Measurements from ENCODE around the gene PIP4K2C.

PIP4K2C gene

DNA sequence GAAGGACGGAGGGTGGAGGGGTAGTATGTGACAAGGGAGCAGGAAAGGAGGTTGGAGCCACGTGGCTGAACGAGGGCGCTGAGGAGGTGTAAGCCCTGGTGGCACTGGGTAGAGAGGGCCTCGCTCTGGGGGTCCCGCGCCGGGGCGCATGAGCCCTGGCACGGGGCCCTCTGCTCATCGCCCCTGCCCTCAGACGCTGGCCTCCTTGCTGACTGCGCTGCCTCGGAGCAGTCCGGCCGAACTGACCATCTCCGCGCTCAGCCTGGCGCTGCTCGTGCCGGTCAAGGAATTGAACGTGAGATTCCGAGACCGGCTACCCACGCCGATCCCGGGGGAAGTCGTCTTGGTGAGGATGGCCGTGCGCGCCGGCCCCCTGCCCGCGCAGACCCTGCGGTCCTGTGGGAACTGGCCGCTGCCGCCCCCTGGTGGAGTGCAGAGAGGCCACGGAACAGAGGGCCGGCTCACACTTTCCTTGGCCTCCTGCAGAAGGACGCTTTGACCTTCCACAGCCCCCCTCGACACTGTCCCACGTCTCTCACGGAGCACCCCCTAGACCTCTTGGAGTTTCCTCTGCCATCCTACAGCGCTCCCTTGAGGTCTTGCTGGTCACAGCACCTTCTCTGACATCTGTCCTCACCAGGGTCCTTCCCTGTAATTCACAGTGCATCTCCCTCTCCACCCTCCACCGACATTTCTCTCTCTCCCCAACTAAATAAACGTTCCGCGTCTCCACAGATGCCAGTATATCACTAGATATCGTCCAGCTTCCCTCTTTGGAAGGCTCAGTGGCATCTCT is 30.7 kb downstream of the PIP4K2C start:
- DNase-seq (ENCODE audit: low read depth), result no peak

DNA sequence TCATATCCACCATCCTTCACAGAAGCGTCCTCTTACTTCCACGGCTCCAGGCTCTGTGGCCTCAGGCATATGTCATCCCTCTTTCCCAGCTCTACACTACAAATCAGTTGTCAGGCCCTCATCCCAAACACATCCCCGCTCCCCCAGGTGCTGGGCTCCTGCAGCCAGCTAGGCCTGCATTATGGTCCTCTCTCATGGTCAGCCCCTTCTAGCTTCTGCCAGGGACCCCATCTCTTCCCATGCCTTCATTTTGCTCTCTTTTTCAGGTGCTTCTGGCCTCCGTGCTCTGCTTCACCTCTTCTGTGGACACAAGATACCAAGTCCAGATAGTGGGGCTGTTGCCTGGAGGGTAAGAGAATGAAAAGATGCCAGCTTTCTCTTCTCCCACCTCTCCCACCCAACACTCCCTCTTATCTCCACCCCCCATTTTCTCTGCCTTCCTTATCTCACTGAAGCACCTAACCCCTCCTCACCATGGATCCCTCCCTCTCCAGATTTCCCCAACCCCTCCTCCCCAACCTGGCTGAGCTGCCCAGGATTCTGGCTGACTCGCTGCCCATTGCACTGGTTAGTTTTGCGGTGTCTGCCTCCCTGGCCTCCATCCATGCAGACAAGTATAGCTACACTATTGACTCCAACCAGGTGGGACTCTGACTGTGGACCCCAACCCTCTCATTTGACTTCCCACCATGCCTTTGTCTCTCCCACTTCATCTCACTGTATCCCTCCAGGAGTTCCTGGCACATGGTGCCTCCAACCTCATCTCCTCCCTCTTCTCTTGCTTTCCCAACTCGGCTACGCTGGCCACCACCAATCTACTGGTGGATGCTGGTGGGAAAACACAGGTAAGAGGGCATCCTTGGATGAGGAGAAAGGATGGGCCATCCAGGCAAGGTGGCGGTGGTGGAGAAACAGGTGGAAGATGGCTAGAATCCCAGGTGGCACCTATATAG is 31.6 kb downstream of the PIP4K2C start:
- no peak for DNase-seq (ENCODE audit: low read depth)

DNA sequence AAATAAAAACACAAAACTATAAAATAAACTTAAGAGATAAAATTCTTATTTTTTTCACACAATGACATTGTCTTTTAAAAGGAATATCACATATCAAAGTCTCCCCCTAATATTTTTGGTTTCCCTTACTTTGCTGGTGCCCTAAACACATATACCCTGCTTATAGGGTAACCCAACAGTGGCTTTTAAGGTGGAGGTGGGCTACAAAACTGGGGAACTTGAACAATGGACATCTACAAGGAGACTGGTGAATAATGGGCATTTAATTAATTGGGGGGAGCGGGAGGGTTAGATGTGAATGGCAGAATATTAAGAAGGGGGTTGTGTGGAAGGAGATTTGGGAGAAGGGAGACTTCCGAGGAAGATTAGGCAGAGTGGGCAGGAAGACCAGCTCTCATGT is 32.4 kb downstream of the PIP4K2C start:
- DNase-seq (ENCODE audit: low read depth), result no peak

DNA sequence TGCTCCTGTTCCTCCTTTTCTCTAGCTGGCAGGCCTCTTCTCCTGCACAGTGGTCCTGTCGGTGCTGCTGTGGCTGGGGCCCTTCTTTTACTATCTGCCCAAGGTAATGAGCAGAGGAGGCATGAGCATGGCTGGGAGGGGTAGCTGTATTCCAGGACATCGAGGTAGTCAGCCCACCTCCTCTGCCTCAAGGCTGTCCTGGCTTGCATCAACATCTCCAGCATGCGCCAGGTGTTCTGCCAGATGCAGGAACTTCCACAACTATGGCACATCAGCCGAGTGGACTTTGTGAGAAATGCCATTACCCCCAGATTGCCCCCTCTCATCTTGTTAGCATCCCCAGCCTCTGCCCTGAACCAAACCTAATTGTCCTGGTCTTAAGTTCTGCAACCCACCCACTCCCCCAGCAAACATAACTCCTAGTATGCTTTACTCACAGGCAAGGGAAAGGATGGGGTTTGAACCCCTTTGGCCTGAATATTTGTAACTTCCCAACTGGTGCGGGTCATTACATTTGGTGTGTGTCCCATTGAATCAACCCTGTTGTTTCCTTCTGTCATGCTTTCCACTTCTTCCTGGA is 32.9 kb downstream of the PIP4K2C start:
- no peak for DNase-seq (ENCODE audit: low read depth)

DNA sequence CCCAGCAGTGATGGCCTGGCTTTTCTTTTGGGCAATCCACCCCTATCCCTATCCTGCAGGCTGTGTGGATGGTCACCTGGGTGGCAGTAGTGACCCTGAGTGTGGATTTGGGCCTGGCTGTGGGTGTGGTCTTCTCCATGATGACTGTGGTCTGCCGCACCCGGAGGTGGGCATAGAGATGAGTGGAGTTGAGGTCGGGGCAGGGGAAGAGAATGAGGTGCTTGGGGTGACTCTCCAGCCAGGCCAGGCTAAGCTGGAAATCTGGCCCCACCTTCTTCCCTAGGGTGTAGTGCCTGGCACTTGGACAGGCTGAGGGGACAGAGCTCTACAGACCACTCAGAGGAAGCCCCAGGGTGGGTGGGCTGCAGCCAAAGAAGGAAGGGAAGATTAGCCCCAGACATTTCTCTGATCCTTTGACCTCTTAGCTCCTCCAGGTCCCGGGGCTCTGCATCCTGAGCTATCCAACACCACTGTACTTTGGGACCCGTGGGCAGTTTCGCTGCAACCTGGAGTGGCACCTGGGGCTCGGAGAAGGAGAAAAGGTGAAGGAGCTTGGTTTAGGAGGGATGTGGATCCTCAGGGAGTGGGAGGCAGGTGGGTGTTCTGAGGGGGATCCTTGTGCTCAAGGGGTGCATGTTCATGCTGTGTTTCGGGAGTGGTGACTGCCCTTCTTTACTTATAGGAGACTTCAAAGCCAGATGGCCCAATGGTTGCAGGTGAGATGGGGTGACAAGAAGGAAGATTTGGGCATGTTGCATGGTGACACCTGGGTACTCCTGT is 33.6 kb downstream of the PIP4K2C start:
- no peak for DNase-seq (ENCODE audit: low read depth)

DNA sequence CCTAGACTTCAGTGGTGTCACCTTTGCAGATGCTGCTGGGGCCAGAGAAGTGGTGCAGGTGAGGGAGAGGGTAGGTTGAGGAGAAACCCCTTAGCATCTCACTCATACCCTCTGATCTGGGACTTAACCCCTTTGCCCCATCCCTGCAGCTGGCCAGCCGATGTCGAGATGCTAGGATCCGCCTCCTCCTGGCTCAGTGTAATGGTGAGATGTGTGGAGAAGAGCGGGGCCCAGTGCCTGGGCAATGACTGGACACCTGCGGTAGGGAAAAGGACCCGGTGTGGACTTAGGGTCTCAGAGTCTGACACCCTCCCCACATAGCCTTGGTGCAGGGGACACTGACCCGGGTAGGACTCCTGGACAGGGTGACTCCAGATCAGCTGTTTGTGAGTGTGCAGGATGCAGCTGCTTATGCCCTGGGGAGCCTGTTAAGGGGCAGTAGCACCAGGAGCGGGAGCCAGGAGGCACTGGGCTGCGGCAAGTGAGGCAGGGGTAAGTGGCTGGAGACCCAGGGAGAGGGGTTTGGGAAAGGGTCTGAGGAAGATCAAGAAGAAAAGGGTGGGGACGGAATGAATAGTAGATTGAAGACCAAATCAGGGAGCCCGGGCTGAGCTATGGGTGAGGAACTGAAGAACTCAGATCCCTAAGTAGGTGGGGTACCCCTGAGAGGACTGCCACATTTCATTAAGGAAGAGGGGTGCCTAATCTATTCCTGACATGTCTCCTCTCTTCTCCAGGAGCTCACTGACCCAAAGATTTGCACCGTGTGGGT is 34.5 kb downstream of the PIP4K2C start:
- DNase-seq (ENCODE audit: low read depth), result no peak

DNA sequence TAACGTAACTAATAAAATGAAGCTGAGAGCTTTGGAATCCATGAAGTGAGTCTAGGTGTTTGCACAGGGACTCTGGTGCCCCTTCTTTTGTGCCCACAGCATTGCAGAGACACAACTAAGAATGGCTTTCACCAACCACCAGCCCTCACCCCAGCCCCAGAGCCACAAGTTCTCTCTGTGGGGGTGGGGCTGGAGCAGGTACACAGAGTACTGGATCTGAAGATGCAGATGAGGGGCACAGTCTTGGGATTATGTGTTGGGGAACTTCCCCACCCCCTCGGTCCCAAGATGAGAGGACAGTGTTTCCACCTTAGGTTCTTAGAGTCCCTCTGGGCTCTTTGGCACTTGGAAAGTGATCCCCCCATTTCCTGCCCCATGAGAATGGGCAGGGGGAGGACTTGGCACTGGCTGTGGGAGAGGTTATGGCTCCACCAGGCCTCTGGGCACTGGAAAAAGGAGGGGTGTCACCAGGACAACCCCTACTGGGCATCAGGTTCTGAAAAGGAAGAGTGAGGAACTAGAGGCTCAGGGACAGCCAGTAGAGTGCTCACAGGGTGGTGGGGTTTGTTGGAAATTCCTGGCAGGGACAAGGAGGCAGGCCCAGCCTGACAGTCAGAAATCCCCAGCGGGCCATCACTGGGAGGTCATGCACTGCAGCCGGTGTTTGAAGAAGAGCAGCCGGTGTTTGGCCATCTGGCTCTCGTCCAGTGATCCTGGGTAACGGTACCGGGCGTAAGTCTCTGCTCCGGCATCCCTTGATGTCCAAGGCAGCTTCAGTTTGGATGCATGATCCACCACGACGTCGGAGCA is 35.3 kb downstream of the PIP4K2C start:
- no peak for DNase-seq (ENCODE audit: low read depth)

DNA sequence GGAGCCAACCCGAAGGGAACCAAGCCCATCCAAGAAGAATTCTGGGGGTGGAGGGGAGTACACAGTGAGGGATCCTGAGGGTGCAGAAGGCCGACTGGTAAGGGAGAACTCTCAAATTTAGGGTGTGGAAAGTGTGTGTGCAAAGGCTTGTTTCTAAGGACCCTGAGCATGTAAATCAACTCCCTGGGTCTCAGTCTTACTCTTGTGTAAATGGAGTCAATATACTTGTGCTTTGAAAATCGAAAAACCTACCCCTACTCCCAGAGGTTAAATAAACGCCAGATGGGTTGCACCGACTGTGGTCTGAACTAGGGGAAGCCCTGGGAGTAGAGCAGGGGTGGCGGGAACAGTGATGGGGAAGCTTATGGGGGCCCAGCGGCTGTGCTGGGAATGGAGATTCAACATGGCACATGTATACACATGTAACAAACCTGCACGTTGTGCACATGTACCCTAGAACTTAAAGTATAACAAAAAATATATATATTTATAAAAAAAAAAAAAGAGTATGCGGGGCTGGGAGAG is 36.0 kb downstream of the PIP4K2C start:
- DNase-seq (ENCODE audit: low read depth), result no peak

DNA sequence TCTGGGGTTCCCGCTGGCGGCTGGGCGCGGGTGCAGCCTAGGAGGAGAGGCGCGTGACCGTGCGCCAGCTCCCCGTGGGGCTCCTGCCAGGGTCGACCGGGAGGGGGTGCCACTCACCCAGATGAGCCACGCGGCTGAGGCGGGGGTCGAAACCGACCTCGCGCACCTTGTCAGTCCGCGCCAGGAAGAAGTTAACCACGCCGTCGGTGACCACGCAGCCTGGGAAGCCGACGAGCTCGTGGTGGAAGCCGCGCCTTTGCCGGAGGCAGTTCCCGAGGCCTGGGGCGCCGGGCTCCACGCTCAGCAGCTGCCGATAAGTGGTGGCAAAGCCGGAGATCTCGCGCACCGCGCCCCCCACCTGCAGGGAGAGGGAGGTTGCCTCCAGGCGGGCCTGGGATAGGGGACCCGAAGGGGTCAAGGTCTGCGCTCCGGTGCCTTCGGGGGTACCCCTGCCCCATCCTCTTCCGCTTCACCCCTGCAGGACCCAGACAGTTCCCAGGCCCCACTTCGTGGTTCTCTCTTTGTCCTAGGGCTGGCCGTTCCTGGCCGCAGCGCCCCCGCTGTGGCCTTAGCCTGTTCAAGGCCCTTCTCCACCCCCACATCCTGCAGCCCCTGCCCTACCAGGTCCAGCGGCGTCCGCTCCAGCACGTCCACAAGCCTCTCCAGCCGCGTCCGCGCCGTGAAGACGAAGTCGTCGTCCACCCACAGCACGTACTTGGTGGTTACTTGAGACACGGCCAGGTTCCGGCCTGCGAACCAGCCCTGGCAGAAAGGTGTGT is 36.7 kb downstream of the PIP4K2C start:
- DNase-seq (ENCODE audit: low read depth), result no peak

DNA sequence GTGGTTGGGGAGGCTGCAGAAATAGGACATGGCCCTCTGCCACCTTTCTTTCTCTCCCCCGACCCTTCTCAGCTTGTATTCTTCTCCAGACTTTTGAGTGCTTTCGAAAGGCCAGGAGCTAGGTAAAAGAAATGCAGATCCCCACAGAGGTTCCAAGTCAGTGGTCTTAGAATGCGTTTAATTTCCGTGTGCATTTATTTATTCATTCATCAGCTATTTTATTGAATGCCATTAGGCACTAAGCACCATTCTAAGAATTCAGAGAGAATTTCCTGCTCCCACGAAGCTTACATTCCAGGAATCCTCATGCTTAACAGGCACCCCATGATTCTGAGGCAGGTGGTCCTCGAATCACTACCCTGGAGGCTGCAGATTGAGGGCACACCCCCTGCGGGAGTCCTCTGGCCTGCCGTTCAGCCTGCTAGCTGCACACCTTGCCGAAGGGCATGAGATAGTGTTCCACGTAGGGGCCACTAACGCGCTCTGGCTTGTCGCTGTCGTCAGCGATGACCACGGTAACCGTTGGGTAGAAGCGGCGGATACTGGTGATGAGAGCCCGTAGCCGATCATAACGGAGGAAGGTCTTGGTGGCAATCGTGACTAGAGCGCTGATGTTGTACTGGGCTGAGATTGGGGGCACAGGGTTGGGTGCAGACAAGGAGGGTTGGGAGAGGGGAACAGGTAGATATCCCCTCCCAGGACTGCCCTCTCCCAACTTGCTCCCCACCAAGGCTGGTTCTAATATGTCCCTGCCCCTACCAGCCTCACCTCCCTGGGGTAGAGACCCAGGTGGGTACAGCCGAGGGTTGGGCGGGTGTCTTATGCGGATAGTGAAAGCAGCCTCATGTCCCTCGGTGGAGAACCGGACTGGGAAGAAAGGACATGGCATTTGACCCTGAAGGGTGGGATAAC is 37.5 kb downstream of the PIP4K2C start:
- no peak for DNase-seq (ENCODE audit: low read depth)

DNA sequence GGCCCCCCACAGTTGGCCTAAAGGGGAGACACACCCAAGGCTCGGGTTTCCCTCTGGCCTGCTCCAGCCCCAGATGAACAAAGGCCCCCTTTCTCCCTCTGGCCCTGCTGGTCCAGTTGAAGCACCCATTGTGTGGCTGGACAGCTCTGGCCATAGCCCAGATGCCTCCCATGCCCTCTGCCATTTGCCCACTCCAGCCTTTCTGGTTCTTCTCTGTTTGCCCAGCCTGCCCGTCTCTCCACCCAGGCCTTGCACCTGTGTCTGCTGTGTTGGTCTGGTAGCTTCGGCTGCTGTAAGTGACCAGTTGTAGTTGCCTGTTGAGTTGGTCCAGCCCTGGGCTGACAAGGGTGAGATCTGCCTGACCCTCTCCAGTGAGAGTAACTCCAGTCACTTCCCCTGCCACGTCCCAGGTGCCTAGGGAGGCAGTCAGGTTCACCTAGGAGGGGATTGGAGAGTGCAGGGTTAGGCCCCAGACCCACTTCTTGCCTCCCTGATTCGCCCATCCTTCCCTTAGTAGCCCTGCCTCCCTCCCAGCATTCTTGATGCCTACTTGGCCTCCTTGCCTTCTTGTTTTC is 39.0 kb downstream of the PIP4K2C start:
- DNase-seq (ENCODE audit: low read depth), result no peak

DNA sequence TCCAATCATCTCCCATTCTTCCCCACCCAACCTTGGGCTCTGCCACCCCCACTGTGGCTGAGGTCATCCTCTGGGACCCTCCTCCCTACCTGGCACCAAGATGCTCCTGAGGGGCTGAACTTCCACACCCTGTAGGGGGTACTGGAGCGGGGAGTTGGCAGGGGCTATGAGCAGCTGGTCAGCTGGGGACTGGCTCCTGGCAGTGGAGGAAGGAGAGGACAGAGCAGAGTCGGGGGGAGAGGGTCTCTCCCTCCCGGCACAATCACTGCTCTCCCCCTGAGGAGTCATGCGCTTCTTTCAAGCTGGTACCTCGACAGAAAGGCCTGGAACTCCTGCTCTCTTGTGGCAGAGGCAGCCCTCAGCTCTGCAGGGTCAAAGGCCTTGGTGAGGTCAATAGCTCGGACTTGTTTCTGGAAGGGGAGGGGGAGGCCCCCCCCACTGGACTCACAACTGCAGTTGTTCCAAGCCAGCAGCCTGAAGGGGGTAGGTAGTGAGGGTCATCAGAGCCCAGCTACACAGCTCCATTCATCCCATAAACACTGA is 40.0 kb downstream of the PIP4K2C start:
- no peak for DNase-seq (ENCODE audit: low read depth)

DNA sequence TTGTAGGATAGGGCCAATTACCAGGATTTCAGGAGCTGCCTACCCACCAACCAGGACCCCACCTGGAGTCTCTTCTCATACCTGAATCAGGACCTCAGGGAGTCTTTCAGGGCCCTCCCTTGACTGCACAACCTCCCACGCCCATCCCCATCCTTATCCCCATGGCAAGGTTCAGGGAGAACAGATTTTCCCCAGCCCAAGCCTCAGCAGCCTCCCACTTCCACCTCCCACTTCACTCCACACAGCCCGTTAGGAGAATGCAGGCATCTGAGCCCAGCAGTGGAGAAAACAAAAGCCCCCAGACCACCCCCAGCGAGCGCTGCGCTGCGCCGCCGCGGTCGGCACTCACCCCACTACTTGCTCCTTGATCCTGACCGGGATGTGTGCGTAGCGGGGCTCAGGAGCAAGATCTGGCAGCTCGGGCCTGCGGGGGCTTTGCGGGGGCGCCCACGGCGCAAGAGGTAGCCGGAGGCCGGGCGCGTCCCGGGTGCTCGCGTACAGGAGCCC is 40.6 kb downstream of the PIP4K2C start:
- DNase-seq (ENCODE audit: low read depth), result no peak

DNA sequence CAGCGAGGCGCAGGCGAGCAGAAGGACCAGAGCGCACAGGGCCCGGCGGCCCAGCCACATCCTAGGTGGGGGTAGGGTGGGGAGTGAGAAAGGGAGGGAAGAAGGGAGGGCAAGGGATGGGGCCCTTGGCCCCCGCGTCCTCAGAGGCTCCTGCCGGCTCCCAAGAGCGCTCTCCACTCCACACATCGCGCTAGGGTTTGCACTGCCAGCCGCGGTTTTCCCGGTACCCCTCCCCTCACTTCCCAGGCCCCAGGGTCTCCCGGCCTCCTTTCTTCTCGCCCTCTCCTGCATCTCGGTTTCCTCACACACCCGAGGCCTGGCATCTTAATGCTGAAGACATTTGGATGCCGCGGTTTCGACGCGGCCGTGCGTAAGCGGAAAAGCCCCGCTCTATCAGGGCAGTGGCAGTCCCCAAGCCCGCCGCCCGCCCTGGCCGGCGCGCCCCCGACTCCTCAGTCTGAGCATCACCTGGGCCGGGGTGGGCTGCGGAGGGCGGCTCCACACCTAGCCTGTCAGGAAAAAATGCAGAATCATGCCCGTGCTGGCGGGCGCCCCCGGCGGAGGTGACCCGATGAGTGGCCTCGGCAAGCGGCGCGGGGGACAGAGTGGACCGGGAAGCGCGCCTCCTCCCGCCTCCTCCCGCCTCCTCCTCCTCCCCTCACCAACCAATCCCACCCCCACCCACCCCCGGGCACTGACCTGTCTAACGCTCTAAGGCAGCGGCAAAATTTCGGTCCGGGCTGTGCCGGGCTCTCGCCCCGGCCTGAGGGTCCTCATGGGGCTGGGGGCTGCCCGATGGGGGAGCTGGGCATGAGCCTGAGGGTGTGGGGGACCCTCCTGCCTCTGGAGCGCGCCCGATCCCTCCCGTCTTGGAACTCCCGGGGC is 41.3 kb downstream of the PIP4K2C start:
- no peak for DNase-seq (ENCODE audit: low read depth)

DNA sequence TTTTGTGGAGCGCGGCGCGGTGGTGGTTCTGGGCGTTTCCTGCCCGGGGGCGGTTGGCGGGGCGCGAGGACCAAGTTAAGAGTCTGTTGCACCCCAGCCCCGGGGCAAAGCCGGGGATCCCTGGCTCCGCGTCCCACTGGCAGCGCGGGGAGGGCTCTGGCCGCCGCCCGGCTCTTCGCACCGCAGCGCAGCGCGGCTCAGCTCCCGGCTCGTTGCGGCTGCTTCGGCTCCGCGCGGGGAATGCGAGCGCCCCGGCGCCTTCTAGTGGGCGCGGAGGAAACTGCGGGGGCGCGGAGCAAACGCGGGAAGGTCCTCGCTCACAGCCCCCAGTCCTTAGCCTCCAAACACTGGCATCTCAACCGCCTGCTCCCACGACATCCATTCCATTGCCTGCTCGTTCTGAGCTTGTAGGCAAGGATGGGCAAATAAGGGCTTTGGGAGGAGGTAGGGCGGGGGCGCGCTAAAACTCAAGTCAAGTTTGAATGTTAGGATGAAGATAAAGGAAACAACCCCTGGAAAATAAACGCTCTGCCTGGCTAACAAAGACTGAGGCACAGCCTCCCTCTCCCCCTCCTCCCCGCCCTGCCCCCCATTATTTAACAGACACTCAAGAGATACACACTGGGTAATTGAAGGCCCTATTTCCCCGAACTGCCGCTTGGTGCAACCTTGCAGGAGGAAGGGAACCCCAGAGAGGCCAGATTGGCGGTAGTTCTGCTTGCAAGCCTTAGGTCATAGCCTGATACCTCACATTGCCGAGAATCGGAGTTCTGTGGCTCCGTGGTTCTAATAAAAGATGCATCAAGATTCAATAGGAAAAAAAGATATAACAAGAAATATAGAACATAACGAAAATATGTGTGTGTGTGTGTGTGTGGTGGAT is 42.2 kb downstream of the PIP4K2C start, which contains the start of gene B4GALNT1:
B4GALNT1 (minus strand) TSS at position 244 of the 883 bp plus-strand sequence. CDS start 1,069 bp downstream, outside the sequence.
- no peak for DNase-seq (ENCODE audit: low read depth)

All from HS-27A (cell line).